Measurements from ENCODE around the gene KIF18B. TPM values are rescaled to one million over a fixed set of nuclear protein-coding genes. Genes with fewer than 3 reads are reported as not detected.

The KIF18B gene
- total and polyA plus RNA-seq, 10 of the 15 experiments (the other 5 are each of a cell fraction or from before 2014, with no cell fraction given): 2.8 to 46.2 (median 20.5) TPM

- intact Hi-C loops (cut with micrococcal nuclease; ENCODE audit: unreplicated experiment) (no loop called here), in situ Hi-C loops (cut with MboI) (no loop called here)
- ChIA-PET RAD21 (ENCODE audit: unreplicated experiment) (no interaction called here), SMC1A (ENCODE audit: uncharacterized antibody, unreplicated experiment) (no interaction called here), POLR2A (no interaction called here), CTCF (interaction anchor here (0.7 to 6.3 kb wide), 2 partner anchors 38 to 142 kb away, joined by 3 to 29 read pairs; no protein-coding TSS in a partner anchor)
- TF ChIP-seq BCL11A (IDR thresholded peaks at IDR 0.05; ENCODE audit: low read depth, low read length) (no peak), POLR2A (IDR thresholded peaks at IDR 0.05; ENCODE audit: low read depth, low read length) (no peak), IRF4 (IDR thresholded peaks at IDR 0.05; ENCODE audit: low read depth, low read length) (no peak), TCF12 (IDR thresholded peaks at IDR 0.05; ENCODE audit: low read depth, low read length) (no peak), SMC3 (IDR thresholded peaks at IDR 0.05; ENCODE audit: borderline replicate concordance, low read length) (no peak), ZZZ3 (IDR thresholded peaks at IDR 0.05; ENCODE audit: control insufficient read depth, insufficient read length, low read depth) (no peak), E2F8 (IDR thresholded peaks at IDR 0.05; ENCODE audit: low read depth, partially characterized antibody) (no peak), YBX1 (IDR thresholded peaks at IDR 0.05) (no peak), SMAD1 (IDR thresholded peaks at IDR 0.05; ENCODE audit: low read depth, partially characterized antibody) (no peak), ZSCAN29 (IDR thresholded peaks at IDR 0.05) (no peak), TCF7 (IDR thresholded peaks at IDR 0.05; ENCODE audit: borderline replicate concordance) (no peak)
- H3K9ac ChIP-seq (ENCODE audit: control insufficient read depth, insufficient read depth, low read length): no peak overlapping the region
- FAIRE-seq: no peak
- DNase-seq (ENCODE audit: low read depth, low spot score): no peak
- H3K4me3 ChIP-seq: no peak overlapping the region
- no peaks in the 10 kb centered on the region for H3K79me2 ChIP-seq (ENCODE audit: control insufficient read depth, insufficient read depth, low read length)
- no peak for ATAC-seq
- no TSS peak for BruUV-seq (replicated peaks)
- no peaks in the 10 kb centered on the region for H3K36me3 ChIP-seq (ENCODE audit: control insufficient read depth in 2 of 2, insufficient read depth in 2 of 2, low read length in 1 of 2)
- peaks cover 3 to 6% of the 10 kb centered on the region in 2 experiments for H3K27me3 ChIP-seq (replicated peaks in 1 of 2; ENCODE audit: control insufficient read depth in 2 of 2, insufficient read depth in 2 of 2, low read length in 1 of 2)
- no peaks in the 10 kb centered on the region for H3K4me1 ChIP-seq (ENCODE audit: control insufficient read depth, insufficient read depth, low read length)
- H4K20me1 ChIP-seq (ENCODE audit: control insufficient read depth, insufficient read depth): no peaks in the 10 kb centered on the region
- no peaks in the 10 kb centered on the region for H3K9me3 ChIP-seq (replicated peaks; ENCODE audit: control insufficient read depth, insufficient read depth, low read length)
- 32% methylated on average over 8 of the region's 8 CpGs for WGBS (ENCODE audit: insufficient coverage, insufficient replicate concordance, low lambda C conversion rate, missing lambda C conversion rate)
- H2AFZ ChIP-seq (ENCODE audit: control insufficient read depth, low read depth, low read length): no peak overlapping the region
- H3K27ac ChIP-seq (ENCODE audit: control insufficient read depth, insufficient read depth): no peak overlapping the region
- no peak overlapping the region for H3K4me2 ChIP-seq (ENCODE audit: control insufficient read depth, insufficient read depth)
These were observed 9.7 kb upstream of the KIF18B start for GRCh38 chr17:44956998-44957981.

Measured in GM12878 (cell line).